PC-9 (cell line): ENCODE measurements around the gene MMP20. TPM values are rescaled to one million over a fixed set of nuclear protein-coding genes. Genes with fewer than 3 reads are reported as not detected.
A peak's percentile ranks its signal among the peaks of the same experiment; 100 is the strongest.

ENCODE experiments used
- BruUV-seq: library from RNA; stranded (reverse); fragments of 400-500 nt; replicated peaks from 2 replicates; lab custom pipeline; 2021; lab: Mats Ljungman, UMichigan
- CTCF ChIA-PET: fragments of 300-600 bp; sonication (Branson Sonifier 250); formaldehyde crosslinking; loops from one replicate; lab custom pipeline; 2022; ENCODE audit warnings: antibody characterized with exemption; lab: Charles Lee
- POLR2A ChIA-PET: fragments of 300-600 bp; sonication (Branson Sonifier 250); formaldehyde crosslinking; loops from one replicate; lab custom pipeline; 2022; ENCODE audit warnings: antibody characterized with exemption; ENCODE audit not compliant: unreplicated experiment; lab: Charles Lee
- DNase-seq, 2 experiments: peaks; one replicate each; pipeline versions ENCODE4 v3.0.0 to v3.0.0-alpha.2; 2015 to 2022; ENCODE audit warnings: mixed read lengths in 1 of 2
- H2AFZ ChIP-seq: fragments of 200-600 bp; sonication (generic); 2 replicates; pipeline ENCODE4 v1.8.1; 2017; ENCODE audit warnings: antibody characterized with exemption
- H3F3A ChIP-seq: fragments of 200-600 bp; sonication (generic); 2 replicates; pipeline ENCODE4 v1.8.1; 2017; ENCODE audit warnings: antibody characterized with exemption, mild to moderate bottlenecking, low read depth; ENCODE audit not compliant: insufficient read depth
- H3K27ac ChIP-seq: fragments of 200-600 bp; sonication (generic); 2 replicates; pipeline ENCODE4 v1.6.1; 2016; ENCODE audit warnings: mixed run types
- H3K27me3 ChIP-seq: fragments of 200-600 bp; sonication (generic); 2 replicates; pipeline ENCODE4 v1.6.1; 2016; ENCODE audit warnings: low read depth, mixed run types; ENCODE audit not compliant: insufficient read depth
- H3K36me3 ChIP-seq: fragments of 200-600 bp; sonication (generic); 2 replicates; pipeline ENCODE4 v1.6.1; 2016; ENCODE audit warnings: low read depth, mixed run types
- H3K4me1 ChIP-seq: fragments of 200-600 bp; sonication (generic); replicated peaks from 2 replicates; pipeline ENCODE4 v1.6.1; 2016; ENCODE audit warnings: mixed run types; ENCODE audit not compliant: insufficient read depth
- H3K4me2 ChIP-seq: fragments of 200-600 bp; sonication (generic); 2 replicates; pipeline ENCODE4 v1.6.1; 2017; ENCODE audit warnings: mixed run types
- H3K4me3 ChIP-seq: fragments of 200-600 bp; sonication (generic); 2 replicates; pipeline ENCODE4 v1.6.1; 2016; ENCODE audit warnings: mixed run types
- H3K79me2 ChIP-seq: fragments of 200-600 bp; sonication (generic); 2 replicates; pipeline ENCODE4 v1.6.1; 2017; ENCODE audit warnings: low read depth, mixed run types
- H3K9me2 ChIP-seq: fragments of 200-600 bp; sonication (generic); 2 replicates; pipeline ENCODE4 v1.8.1; 2017; ENCODE audit warnings: mild to moderate bottlenecking; ENCODE audit not compliant: insufficient read depth
- H3K9me3 ChIP-seq: fragments of 200-600 bp; sonication (generic); 2 replicates; pipeline ENCODE4 v1.8.1; 2016; ENCODE audit warnings: low read depth; ENCODE audit not compliant: insufficient read depth
- H4K20me1 ChIP-seq: fragments of 200-600 bp; sonication (generic); 2 replicates; pipeline ENCODE4 v1.8.1; 2017; ENCODE audit not compliant: insufficient read depth
- EZH2 ChIP-seq: fragments of 200-600 bp; sonication (generic); IDR thresholded peaks from 2 replicates; pipeline ENCODE4 v1.8.0; 2017; ENCODE audit warnings: antibody characterized with exemption, low read depth
- intact Hi-C: fragments of 100-400 bp; cut with micrococcal nuclease; formaldehyde crosslinking; loops from one replicate; pipeline ENCODE4 v1.10.0; 2022; ENCODE audit not compliant: unreplicated experiment
- total RNA-seq: library from RNA; stranded (reverse); gene quantifications from 2 replicates; pipeline ENCODE4 v1.2.3, GENCODE V29; 2021
- TF ChIP-seq, protein P1 (sequence below): fragments of 200-600 bp; sonication (generic); conservative IDR thresholded peaks from 2 replicates; pipeline ENCODE4 v1.6.1; 2017; ENCODE audit warnings: mixed run types, antibody characterized with exemption, mild to moderate bottlenecking, moderate library complexity

Gene MMP20
- total RNA-seq, 1 experiment from 2014 or later = not detected

DNA sequence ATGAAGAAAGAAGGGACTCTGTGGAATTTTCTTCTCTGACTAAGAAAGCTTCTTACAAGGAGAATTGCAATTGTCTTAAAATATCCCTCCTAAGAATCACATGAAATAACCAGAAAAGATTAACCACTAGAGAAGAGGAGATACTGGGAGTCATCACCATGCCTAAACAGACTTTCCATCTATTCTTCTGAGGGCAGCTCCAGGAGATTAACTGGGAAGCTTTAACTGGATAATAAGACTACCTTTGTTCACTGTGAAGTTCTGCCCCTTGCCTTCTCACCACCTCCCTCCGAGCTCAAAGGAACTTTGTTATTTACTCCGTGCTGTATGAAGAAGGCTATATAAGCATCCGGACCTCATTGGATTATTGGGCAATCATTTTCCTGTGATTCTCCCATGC, 70.0 kb downstream of the MMP20 start:
- no peak overlapping the region for H3K4me2 ChIP-seq
- H3K27me3 ChIP-seq = no peaks in the 10 kb centered on the region
- peak overlapping the region; percentile 95 for H3K27ac ChIP-seq
- TF ChIP-seq, protein P1, sequence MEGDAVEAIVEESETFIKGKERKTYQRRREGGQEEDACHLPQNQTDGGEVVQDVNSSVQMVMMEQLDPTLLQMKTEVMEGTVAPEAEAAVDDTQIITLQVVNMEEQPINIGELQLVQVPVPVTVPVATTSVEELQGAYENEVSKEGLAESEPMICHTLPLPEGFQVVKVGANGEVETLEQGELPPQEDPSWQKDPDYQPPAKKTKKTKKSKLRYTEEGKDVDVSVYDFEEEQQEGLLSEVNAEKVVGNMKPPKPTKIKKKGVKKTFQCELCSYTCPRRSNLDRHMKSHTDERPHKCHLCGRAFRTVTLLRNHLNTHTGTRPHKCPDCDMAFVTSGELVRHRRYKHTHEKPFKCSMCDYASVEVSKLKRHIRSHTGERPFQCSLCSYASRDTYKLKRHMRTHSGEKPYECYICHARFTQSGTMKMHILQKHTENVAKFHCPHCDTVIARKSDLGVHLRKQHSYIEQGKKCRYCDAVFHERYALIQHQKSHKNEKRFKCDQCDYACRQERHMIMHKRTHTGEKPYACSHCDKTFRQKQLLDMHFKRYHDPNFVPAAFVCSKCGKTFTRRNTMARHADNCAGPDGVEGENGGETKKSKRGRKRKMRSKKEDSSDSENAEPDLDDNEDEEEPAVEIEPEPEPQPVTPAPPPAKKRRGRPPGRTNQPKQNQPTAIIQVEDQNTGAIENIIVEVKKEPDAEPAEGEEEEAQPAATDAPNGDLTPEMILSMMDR = no peak
- no peak for TF ChIP-seq EZH2
- POLR2A ChIA-PET = no interaction called here
- BruUV-seq = no TSS peak
- DNase-seq = no peak
- no peaks in the 10 kb centered on the region for H4K20me1 ChIP-seq
- H3K4me1 ChIP-seq = peaks cover 50% of the 10 kb centered on the region
- no peaks in the 10 kb centered on the region for H3K36me3 ChIP-seq
- no peaks in the 10 kb centered on the region for H3K9me3 ChIP-seq
- CTCF ChIA-PET = interaction anchor here (0.6 kb wide), 1 partner anchor 25 kb away, joined by 3 read pairs; no protein-coding TSS in a partner anchor
- H3K9me2 ChIP-seq = no peaks in the 10 kb centered on the region
- no peak overlapping the region; the same call in 1 of the 2 replicates for H2AFZ ChIP-seq
- H3K79me2 ChIP-seq = no peaks in the 10 kb centered on the region
- intact Hi-C loops = no loop called here
- H3K4me3 ChIP-seq = no peak overlapping the region
- H3F3A ChIP-seq = peaks cover 45% of the 10 kb centered on the region

- CTCF ChIA-PET = interaction anchor here (0.7 kb wide), 1 partner anchor 208 kb away, joined by 3 read pairs; no protein-coding TSS in a partner anchor
- H3K4me2 ChIP-seq = peak overlapping the region; percentile 66
Observed at GRCh38 chr11:102553835-102554282, 71.3 kb downstream of the MMP20 start.

DNA sequence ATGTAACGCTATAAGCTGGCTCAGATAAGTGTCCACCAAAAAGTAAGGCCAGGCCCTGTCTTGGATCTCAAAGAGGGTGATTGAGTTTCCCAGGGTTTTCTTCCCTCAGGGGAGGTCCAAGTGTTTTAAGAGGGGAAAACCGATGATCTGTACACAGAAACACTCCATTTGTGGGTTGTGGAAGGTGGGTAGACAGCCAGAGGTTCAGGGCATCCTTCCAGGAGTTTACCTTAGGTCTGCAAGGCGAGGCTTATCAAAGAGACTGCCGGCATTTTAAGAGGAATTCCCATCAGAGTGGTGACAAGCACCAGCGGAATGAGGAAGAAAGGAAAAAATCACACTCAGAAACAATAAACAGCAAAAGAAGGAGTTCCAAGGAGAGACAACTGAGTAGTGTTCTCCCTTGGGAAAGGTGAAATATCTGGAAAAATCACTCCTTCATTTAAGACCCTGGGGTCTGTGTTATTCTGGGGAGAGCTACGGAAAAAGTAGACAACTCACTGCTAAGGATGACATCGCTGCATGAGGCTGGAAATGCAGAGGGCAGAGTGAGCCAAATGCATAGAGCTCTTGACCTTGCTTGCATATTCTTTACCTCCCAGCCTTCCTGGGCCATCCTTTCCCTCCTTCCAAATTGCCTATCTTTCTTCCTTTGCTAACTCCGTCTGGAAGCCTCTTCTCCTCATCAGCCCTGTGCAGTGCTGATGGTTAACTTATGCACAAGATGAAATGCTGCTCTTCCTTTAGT, 72.5 kb downstream of the MMP20 start:
- Histone ChIP-seq H3K9me2 (no peaks in the 10 kb centered on the region), H3K79me2 (no peaks in the 10 kb centered on the region), H3K9me3 (no peaks in the 10 kb centered on the region), H3F3A (peaks cover 46% of the 10 kb centered on the region), H3K4me3 (peak overlapping the region; percentile 27; the same call in 1 of the 2 replicates), H3K4me2 (peak overlapping the region; percentile 66), H3K27me3 (no peaks in the 10 kb centered on the region), H3K4me1 (peaks cover 53% of the 10 kb centered on the region), H3K27ac (peak overlapping the region; percentile 95), H2AFZ (peak overlapping the region; percentile 13; the same call in 1 of the 2 replicates), H3K36me3 (no peaks in the 10 kb centered on the region), H4K20me1 (no peaks in the 10 kb centered on the region)
- intact Hi-C loops = loop anchor here (1.0 to 5.0 kb wide), 3 partner anchors 12 to 55 kb away; no protein-coding TSS in a partner anchor
- TSS peak; percentile 95 for BruUV-seq
- ChIA-PET POLR2A (interaction anchor here (0.6 to 0.9 kb wide), 4 partner anchors 22 to 1632 kb away, joined by 4 to 8 read pairs (median 7); partner anchors contain the start of gene MMP7), CTCF (interaction anchor here (1.1 kb wide), 1 partner anchor 60 kb away, joined by 3 read pairs; no protein-coding TSS in a partner anchor)
- TF ChIP-seq, protein P1 = no peak
- no peak for TF ChIP-seq EZH2
- DNase-seq = peak; percentile 82 to 99

More at GRCh38 chr11:102553835-102554282, 71.3 kb downstream of the MMP20 start:
- H2AFZ ChIP-seq = no peak overlapping the region
- peak in 1 of 2 experiments; percentile 83 for DNase-seq
- POLR2A ChIA-PET = interaction anchor here (0.5 to 0.8 kb wide), 2 partner anchors 46 to 329 kb away, joined by 4 read pairs; no protein-coding TSS in a partner anchor
- no peaks in the 10 kb centered on the region for H4K20me1 ChIP-seq
- peaks cover 53% of the 10 kb centered on the region for H3K4me1 ChIP-seq
- no peaks in the 10 kb centered on the region for H3K9me2 ChIP-seq
- BruUV-seq = no TSS peak
- no peaks in the 10 kb centered on the region for H3K27me3 ChIP-seq
- peaks cover 46% of the 10 kb centered on the region for H3F3A ChIP-seq
- no peaks in the 10 kb centered on the region for H3K79me2 ChIP-seq
- H3K36me3 ChIP-seq = no peaks in the 10 kb centered on the region
- H3K9me3 ChIP-seq = no peaks in the 10 kb centered on the region
- peak overlapping the region; percentile 95 for H3K27ac ChIP-seq
- TF ChIP-seq, protein P1 = no peak
- no peak for TF ChIP-seq EZH2
- intact Hi-C loops = loop anchor here (5.0 kb wide), 1 partner anchor 57 kb away; no protein-coding TSS in a partner anchor
- no peak overlapping the region; the same call in 1 of the 2 replicates for H3K4me3 ChIP-seq
